GM21381 (cell line): ENCODE results near the gene SBF2.
A peak's percentile ranks its signal among the peaks of the same experiment; 100 is the strongest.

Experiments used
- ATAC-seq: cut with Tn5 transposase; IDR thresholded peaks from one replicate; pipeline ENCODE4 v1.9.1; 2021; ENCODE audit warnings: mild to moderate bottlenecking, moderate library complexity; ENCODE audit not compliant: unreplicated experiment

Gene SBF2

GRCh38 chr11:9787260-9787659 is 506.8 kb downstream of the SBF2 start:
- no peak for ATAC-seq

- no peak for ATAC-seq
Observed at GRCh38 chr11:9784602-9785315, 509.3 kb downstream of the SBF2 start.

GRCh38 chr11:9783986-9784385 is 510.0 kb downstream of the SBF2 start:
- no peak for ATAC-seq

GRCh38 chr11:9780929-9781328 is 513.1 kb downstream of the SBF2 start:
- no peak for ATAC-seq

- no peak for ATAC-seq
Observed at GRCh38 chr11:9777525-9777924, 516.5 kb downstream of the SBF2 start.

GRCh38 chr11:9777066-9777465 is 517.0 kb downstream of the SBF2 start:
- ATAC-seq: no peak

GRCh38 chr11:9776203-9776602 is 517.8 kb downstream of the SBF2 start:
- ATAC-seq: no peak

- ATAC-seq: no peak
Observed at GRCh38 chr11:9775398-9775779, 518.6 kb downstream of the SBF2 start.

GRCh38 chr11:9774591-9775397 is 519.2 kb downstream of the SBF2 start:
- no peak for ATAC-seq

- ATAC-seq: no peak
Observed at GRCh38 chr11:9774109-9774508, 519.9 kb downstream of the SBF2 start.

- ATAC-seq: no peak
Observed at GRCh38 chr11:9773524-9773923, 520.5 kb downstream of the SBF2 start.

GRCh38 chr11:9772218-9772617 is 521.8 kb downstream of the SBF2 start:
- ATAC-seq: no peak

- no peak for ATAC-seq
Observed at GRCh38 chr11:9771071-9771511, 522.9 kb downstream of the SBF2 start.

GRCh38 chr11:9769621-9770020 is 524.4 kb downstream of the SBF2 start:
- ATAC-seq: no peak

- no peak for ATAC-seq
Observed at GRCh38 chr11:9765320-9766101, 528.5 kb downstream of the SBF2 start.

- no peak for ATAC-seq
Observed at GRCh38 chr11:9763301-9763700, 530.7 kb downstream of the SBF2 start.

GRCh38 chr11:9762531-9762930 is 531.5 kb downstream of the SBF2 start:
- no peak for ATAC-seq

GRCh38 chr11:9761441-9761945 is 532.5 kb downstream of the SBF2 start:
- ATAC-seq: no peak

GRCh38 chr11:9760193-9760575 is 533.8 kb downstream of the SBF2 start:
- no peak for ATAC-seq

GRCh38 chr11:9759519-9760192 is 534.4 kb downstream of the SBF2 start:
- ATAC-seq: peak; percentile 26
